Small intestine (tissue), 7 donors: Measurements from ENCODE around the gene HEMK1. TPM values are rescaled to one million over a fixed set of nuclear protein-coding genes. Genes with fewer than 3 reads are reported as not detected.
A peak's percentile ranks its signal among the peaks of the same experiment; 100 is the strongest.

ENCODE experiments used
- DNase-seq, 2 donors: peaks; one replicate each; pipeline versions ENCODE4 v3.0.0 to v3.0.0-alpha.2; 2013
- FAIRE-seq: peaks from 2 replicates; lab custom pipeline; 2012; peaks lifted over from hg19 to GRCh38; lab: Jason Lieb, UNC
- H3K27ac ChIP-seq, 3 donors: one replicate each; pipeline ENCODE4 v1.5.1; 2013; ENCODE audit warnings: low read length in 2 of 3, mild to moderate bottlenecking in 2 of 3, control low read depth in 1 of 3, inconsistent platforms in 1 of 3, low read depth in 1 of 3, moderate library complexity in 1 of 3
- H3K27me3 ChIP-seq, 3 donors: one replicate each; pipeline ENCODE4 v1.6.1; 2013; ENCODE audit warnings: low read length in 3 of 3, inconsistent platforms in 1 of 3; ENCODE audit not compliant: control insufficient read depth in 3 of 3, insufficient read depth in 3 of 3
- H3K36me3 ChIP-seq, 3 donors: one replicate each; pipeline ENCODE4 v1.6.1; 2013; ENCODE audit warnings: low read length in 3 of 3, inconsistent platforms in 1 of 3, low read depth in 1 of 3, mild to moderate bottlenecking in 1 of 3, moderate library complexity in 1 of 3; ENCODE audit not compliant: control insufficient read depth in 3 of 3, insufficient read depth in 2 of 3
- H3K4me1 ChIP-seq, 3 donors: one replicate each; pipeline ENCODE4 v1.6.1; 2013; ENCODE audit warnings: low read length in 2 of 3, inconsistent platforms in 1 of 3, low read depth in 1 of 3, mild to moderate bottlenecking in 1 of 3, moderate library complexity in 1 of 3; ENCODE audit not compliant: control insufficient read depth in 3 of 3, insufficient read depth in 2 of 3
- H3K4me3 ChIP-seq, 3 donors: one replicate each; pipeline ENCODE4 v1.5.1; 2013; ENCODE audit warnings: low read length in 3 of 3, control low read depth in 1 of 3, inconsistent platforms in 1 of 3, low read depth in 1 of 3, mild to moderate bottlenecking in 1 of 3, moderate library complexity in 1 of 3
- H3K9me3 ChIP-seq, 2 donors: one replicate each; pipeline ENCODE4 v1.6.1; 2013; ENCODE audit warnings: low read depth in 1 of 2, low read length in 1 of 2; ENCODE audit not compliant: control insufficient read depth in 2 of 2, insufficient read depth in 1 of 2
- WGBS, 3 donors: extraction: QIAGEN DNeasy Blood & Tissue Kit; methylation state at CpG; one replicate each; pipeline ENCODE4 v1.1.7; 2013; 5-methylcytosine and 5-hydroxymethylcytosine counted together
- polyA plus RNA-seq, 4 donors: library from polyadenylated mRNA; stranded (reverse) in 3 of 4; unstranded in 1 of 4; fragments of 200-250 nt in 3 of 4; fragments of 120-200 nt in 1 of 4; gene quantifications; one replicate each; pipeline versions ENCODE4 v1.2.1 to v1.2.3, GENCODE V29; 2013
- donor health status: healthy with polysubstance abuse.
- donor health status: control.
- donor health status: control.
- donor health status: Bipolar disorder and iron deficiency.
- donor health status: healthy.

Gene HEMK1
- polyA plus RNA-seq, 4 donors, result 13.9 to 30.1 (median 16.0) TPM

- peaks cover 0 to 77% (median 3%) of the 10 kb centered on the region in 3 donors for H3K36me3 ChIP-seq
- peak overlapping the region; percentile 15 to 98 (median 97) for H3K27ac ChIP-seq
- no peaks in the 10 kb centered on the region for H3K9me3 ChIP-seq
- DNase-seq, result no peak
- no peak overlapping the region for H3K4me3 ChIP-seq
- no peaks in the 10 kb centered on the region for H3K27me3 ChIP-seq
- H3K4me1 ChIP-seq, result peaks cover 9 to 83% (median 21%) of the 10 kb centered on the region in 3 donors
- no peak for FAIRE-seq
- WGBS, 3 donors, result 56 to 83% (median 64%) methylated on average over 4 of the region's 4 CpGs
Observed at GRCh38 chr3:50603261-50604109, 34.2 kb downstream of the HEMK1 start.

GRCh38 chr3:50604110-50604621 is 34.8 kb downstream of the HEMK1 start:
- Histone ChIP-seq H3K4me3 (no peak overlapping the region), H3K9me3 (no peaks in the 10 kb centered on the region), H3K27ac (peak overlapping the region in 2 of 3 donors; percentile 97 to 98), H3K27me3 (no peaks in the 10 kb centered on the region), H3K4me1 (peaks cover 9 to 88% (median 21%) of the 10 kb centered on the region in 3 donors), H3K36me3 (peaks cover 0 to 79% (median 3%) of the 10 kb centered on the region in 3 donors)
- no peak for FAIRE-seq
- DNase-seq, result no peak
- 77 to 82% (median 80%) methylated on average over 5 of the region's 5 CpGs for WGBS, 3 donors

- Histone ChIP-seq H3K9me3 (no peaks in the 10 kb centered on the region), H3K4me1 (peaks cover 9 to 90% (median 27%) of the 10 kb centered on the region in 3 donors), H3K27me3 (no peaks in the 10 kb centered on the region), H3K4me3 (no peak overlapping the region), H3K27ac (peak overlapping the region in 1 of 3 donors; percentile 21), H3K36me3 (peaks cover 0 to 80% (median 3%) of the 10 kb centered on the region in 3 donors)
- WGBS, 3 donors, result 74 to 80% (median 74%) methylated on average over 14 of the region's 14 CpGs
- FAIRE-seq (no peak), DNase-seq (no peak)
Observed at GRCh38 chr3:50604628-50605588, 35.6 kb downstream of the HEMK1 start.

- Histone ChIP-seq H3K4me3 (no peak overlapping the region), H3K27ac (peak overlapping the region in 2 of 3 donors; percentile 3 to 12), H3K4me1 (peaks cover 4 to 85% (median 20%) of the 10 kb centered on the region in 3 donors), H3K9me3 (no peaks in the 10 kb centered on the region), H3K27me3 (no peaks in the 10 kb centered on the region), H3K36me3 (peaks cover 0 to 85% (median 3%) of the 10 kb centered on the region in 3 donors)
- 26 to 60% (median 31%) methylated on average over 5 of the region's 5 CpGs for WGBS, 3 donors
- FAIRE-seq (no peak), DNase-seq (no peak)
Observed at GRCh38 chr3:50605901-50606326, 36.6 kb downstream of the HEMK1 start.

- Histone ChIP-seq H3K4me1 (peaks cover 4 to 79% (median 20%) of the 10 kb centered on the region in 3 donors), H3K27me3 (no peaks in the 10 kb centered on the region), H3K36me3 (peaks cover 0 to 85% (median 3%) of the 10 kb centered on the region in 3 donors), H3K27ac (peak overlapping the region in 1 of 3 donors; percentile 53), H3K4me3 (no peak overlapping the region), H3K9me3 (no peaks in the 10 kb centered on the region)
- 28 to 49% (median 30%) methylated on average over 6 of the region's 6 CpGs for WGBS, 3 donors
- FAIRE-seq (no peak), DNase-seq (peak in 1 of 2 donors; percentile 29)
Observed at GRCh38 chr3:50606596-50606995, 37.3 kb downstream of the HEMK1 start.

GRCh38 chr3:50607271-50608091 is 38.2 kb downstream of the HEMK1 start:
- 69 to 79% (median 75%) methylated on average over 28 to 29 of the region's 29 CpGs for WGBS, 3 donors
- H3K36me3 ChIP-seq, result peaks cover 0 to 80% (median 3%) of the 10 kb centered on the region in 3 donors
- H3K4me3 ChIP-seq, result no peak overlapping the region
- H3K9me3 ChIP-seq, result no peaks in the 10 kb centered on the region
- H3K27ac ChIP-seq, result peak overlapping the region in 1 of 3 donors; percentile 53
- peaks cover 4 to 70% (median 17%) of the 10 kb centered on the region in 3 donors for H3K4me1 ChIP-seq
- DNase-seq (no peak), FAIRE-seq (no peak)
- no peaks in the 10 kb centered on the region for H3K27me3 ChIP-seq

GRCh38 chr3:50608278-50608677 is 39.0 kb downstream of the HEMK1 start:
- Histone ChIP-seq H3K27ac (peak overlapping the region in 1 of 3 donors; percentile 53), H3K36me3 (peaks cover 0 to 72% (median 3%) of the 10 kb centered on the region in 3 donors), H3K4me1 (peaks cover 2 to 70% (median 9%) of the 10 kb centered on the region in 3 donors), H3K27me3 (no peaks in the 10 kb centered on the region), H3K9me3 (no peaks in the 10 kb centered on the region), H3K4me3 (peak overlapping the region in 2 of 3 donors; percentile 9 to 96)
- DNase-seq (no peak), FAIRE-seq (no peak)
- WGBS, 3 donors, result 68 to 83% (median 77%) methylated on average over 7 of the region's 7 CpGs
